ENCODE results near the gene TCF12.
A peak's percentile ranks its signal among the peaks of the same experiment; 100 is the strongest.

The TCF12 gene

GRCh38 chr15:57217778-57218598 lies 299.5 kb downstream of the TCF12 start:
- in situ Hi-C loops (cut with HindIII; ENCODE audit: low sequenced_read_pairs) = no loop called here
- no peak for TF ChIP-seq CTCF (IDR thresholded peaks at IDR 0.05; ENCODE audit: low read depth, low read length, missing control alignments)
- no peak for DNase-seq (ENCODE audit: low read depth)
- peak overlapping the region; percentile 14 for H3K4me3 ChIP-seq (ENCODE audit: low read depth, low read length)

- H3K4me3 ChIP-seq (ENCODE audit: low read depth, low read length) = peak overlapping the region; percentile 48
- in situ Hi-C loops (cut with HindIII; ENCODE audit: low sequenced_read_pairs) = no loop called here
- DNase-seq (ENCODE audit: low read depth) = peak; percentile 95
- TF ChIP-seq CTCF (IDR thresholded peaks at IDR 0.05; ENCODE audit: low read depth, low read length, missing control alignments) = no peak
Observed at GRCh38 chr15:57218826-57219576, 300.6 kb downstream of the TCF12 start.

- TF ChIP-seq CTCF (IDR thresholded peaks at IDR 0.05; ENCODE audit: low read depth, low read length, missing control alignments) = no peak
- in situ Hi-C loops (cut with HindIII; ENCODE audit: low sequenced_read_pairs) = loop anchor here (5.0 kb wide), 1 partner anchor 67 kb away; no protein-coding TSS in a partner anchor
- DNase-seq (ENCODE audit: low read depth) = no peak
- peak overlapping the region; percentile 48 for H3K4me3 ChIP-seq (ENCODE audit: low read depth, low read length)
Observed at GRCh38 chr15:57220205-57220604, 301.8 kb downstream of the TCF12 start.

- no peak for TF ChIP-seq CTCF (IDR thresholded peaks at IDR 0.05; ENCODE audit: low read depth, low read length, missing control alignments)
- peak overlapping the region; percentile 48 for H3K4me3 ChIP-seq (ENCODE audit: low read depth, low read length)
- no peak for DNase-seq (ENCODE audit: low read depth)
- in situ Hi-C loops (cut with HindIII; ENCODE audit: low sequenced_read_pairs) = loop anchor here (5.0 kb wide), 1 partner anchor 66 kb away; no protein-coding TSS in a partner anchor
Observed at GRCh38 chr15:57221134-57221533, 302.7 kb downstream of the TCF12 start.

- in situ Hi-C loops (cut with HindIII; ENCODE audit: low sequenced_read_pairs) = loop anchor here (5.0 kb wide), 1 partner anchor 64 kb away; no protein-coding TSS in a partner anchor
- H3K4me3 ChIP-seq (ENCODE audit: low read depth, low read length) = peak overlapping the region; percentile 48
- DNase-seq (ENCODE audit: low read depth) = no peak
- TF ChIP-seq CTCF (IDR thresholded peaks at IDR 0.05; ENCODE audit: low read depth, low read length, missing control alignments) = no peak
Observed at GRCh38 chr15:57223345-57223744, 304.9 kb downstream of the TCF12 start.

- H3K4me3 ChIP-seq (ENCODE audit: low read depth, low read length) = no peak overlapping the region
- in situ Hi-C loops (cut with HindIII; ENCODE audit: low sequenced_read_pairs) = loop anchor here (5.0 kb wide), 1 partner anchor 63 kb away; no protein-coding TSS in a partner anchor
- no peak for TF ChIP-seq CTCF (IDR thresholded peaks at IDR 0.05; ENCODE audit: low read depth, low read length, missing control alignments)
- DNase-seq (ENCODE audit: low read depth) = no peak
Observed at GRCh38 chr15:57223887-57224286, 305.4 kb downstream of the TCF12 start.

All from astrocyte of the cerebellum (primary cell).